ENCODE results near the gene ARL8B.

DNA sequence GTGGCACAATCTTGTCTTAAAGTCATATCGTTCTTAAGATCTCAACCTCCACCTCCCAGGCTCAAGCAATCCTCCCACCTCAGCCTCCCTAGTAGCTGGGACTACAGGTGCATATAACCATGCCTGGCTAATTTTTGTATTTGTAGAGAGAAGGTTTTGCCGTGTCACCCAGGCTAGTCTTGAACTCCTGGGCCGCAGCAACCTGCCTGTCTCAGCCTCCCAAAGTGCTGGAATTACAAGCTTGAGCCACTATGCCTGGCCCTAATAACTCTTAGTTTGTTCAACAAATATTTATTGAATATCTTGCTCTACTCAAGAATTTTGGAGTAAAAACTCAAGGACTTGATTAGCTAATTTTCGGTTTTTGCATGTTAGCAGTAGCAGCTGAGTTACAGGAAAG, 46.0 kb downstream of the ARL8B start:
- TF ChIP-seq, protein P1, sequence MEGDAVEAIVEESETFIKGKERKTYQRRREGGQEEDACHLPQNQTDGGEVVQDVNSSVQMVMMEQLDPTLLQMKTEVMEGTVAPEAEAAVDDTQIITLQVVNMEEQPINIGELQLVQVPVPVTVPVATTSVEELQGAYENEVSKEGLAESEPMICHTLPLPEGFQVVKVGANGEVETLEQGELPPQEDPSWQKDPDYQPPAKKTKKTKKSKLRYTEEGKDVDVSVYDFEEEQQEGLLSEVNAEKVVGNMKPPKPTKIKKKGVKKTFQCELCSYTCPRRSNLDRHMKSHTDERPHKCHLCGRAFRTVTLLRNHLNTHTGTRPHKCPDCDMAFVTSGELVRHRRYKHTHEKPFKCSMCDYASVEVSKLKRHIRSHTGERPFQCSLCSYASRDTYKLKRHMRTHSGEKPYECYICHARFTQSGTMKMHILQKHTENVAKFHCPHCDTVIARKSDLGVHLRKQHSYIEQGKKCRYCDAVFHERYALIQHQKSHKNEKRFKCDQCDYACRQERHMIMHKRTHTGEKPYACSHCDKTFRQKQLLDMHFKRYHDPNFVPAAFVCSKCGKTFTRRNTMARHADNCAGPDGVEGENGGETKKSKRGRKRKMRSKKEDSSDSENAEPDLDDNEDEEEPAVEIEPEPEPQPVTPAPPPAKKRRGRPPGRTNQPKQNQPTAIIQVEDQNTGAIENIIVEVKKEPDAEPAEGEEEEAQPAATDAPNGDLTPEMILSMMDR (optimal IDR thresholded peaks at IDR 0.05 in 1 of 3, IDR thresholded peaks at IDR 0.05 in 1 of 3, conservative IDR thresholded peaks at IDR 0.05 in 1 of 3; ENCODE audit: extremely low read depth in 1 of 3, insufficient read depth in 2 of 3, low read length in 3 of 3): no peak
- no peak for TF ChIP-seq EZH2 (IDR thresholded peaks at IDR 0.05; ENCODE audit: low read length)

All from keratinocyte (primary cell).